Common myeloid progenitor, CD34-positive (primary cell): ENCODE measurements around the gene ILK.

Experiments
- CTCF ChIA-PET: fragments of 350-600 bp; sonication (Branson Sonifier 250); formaldehyde crosslinking; loops from one replicate; lab custom pipeline; 2021; ENCODE audit warnings: antibody characterized with exemption; lab: Charles Lee
- POLR2A ChIA-PET: fragments of 350-600 bp; sonication (Branson Sonifier 250); formaldehyde crosslinking; loops from one replicate; lab custom pipeline; 2021; ENCODE audit warnings: antibody characterized with exemption; lab: Charles Lee
- DNase-seq, 3 donors: peaks; one replicate each; pipeline versions ENCODE4 v3.0.0 to v3.0.0-alpha.2; 2013
- H3K27ac ChIP-seq, 2 experiments: 1 replicate in 1 of 2; 2 replicates in 1 of 2; pipeline ENCODE4 v1.7.0; 2013; ENCODE audit warnings: inconsistent platforms in 2 of 2, low read length in 2 of 2, mild to moderate bottlenecking in 2 of 2, low read depth in 1 of 2, moderate library complexity in 1 of 2; ENCODE audit not compliant: severe bottlenecking in 2 of 2, insufficient read depth in 1 of 2, poor library complexity in 1 of 2
- H3K27me3 ChIP-seq, 5 experiments: replicated peaks in 2 of 5; 1 replicate in 3 of 5; 2 replicates in 2 of 5; pipeline versions ENCODE4 v1.6.1 to v1.7.0; 2013; ENCODE audit warnings: low read length in 4 of 5, mild to moderate bottlenecking in 2 of 5, moderate library complexity in 2 of 5, inconsistent platforms in 1 of 5; ENCODE audit not compliant: insufficient read depth in 5 of 5, control insufficient read depth in 4 of 5
- H3K36me3 ChIP-seq, 4 experiments: 1 replicate in 2 of 4; 2 replicates in 2 of 4; pipeline versions ENCODE4 v1.6.1 to v1.7.0; 2013; ENCODE audit warnings: low read length in 3 of 4, control low read depth in 1 of 4, mild to moderate bottlenecking in 1 of 4; ENCODE audit not compliant: control insufficient read depth in 4 of 4, insufficient read depth in 4 of 4
- H3K4me1 ChIP-seq, 4 experiments: 1 replicate in 3 of 4; 2 replicates in 1 of 4; pipeline versions ENCODE4 v1.6.1 to v1.7.1; 2013; ENCODE audit warnings: low read length in 3 of 4, mild to moderate bottlenecking in 3 of 4, control low read depth in 1 of 4, inconsistent platforms in 1 of 4, moderate library complexity in 1 of 4; ENCODE audit not compliant: control insufficient read depth in 4 of 4, insufficient read depth in 4 of 4; ENCODE audit errors: control extremely low read depth in 1 of 4
- H3K4me3 ChIP-seq, 7 experiments: 1 replicate in 4 of 7; 2 replicates in 3 of 7; pipeline versions ENCODE4 v1.5.1 to v1.7.0; 2013; ENCODE audit warnings: mild to moderate bottlenecking in 7 of 7, low read length in 6 of 7, moderate library complexity in 6 of 7, inconsistent platforms in 2 of 7, low read depth in 2 of 7, control low read depth in 1 of 7; ENCODE audit not compliant: insufficient read depth in 4 of 7, control insufficient read depth in 1 of 7; ENCODE audit errors: extremely low read depth in 1 of 7
- H3K9me3 ChIP-seq, 5 experiments: 1 replicate in 4 of 5; 2 replicates in 1 of 5; pipeline versions ENCODE4 v1.6.1 to v1.7.1; 2013; ENCODE audit warnings: low read length in 4 of 5, mild to moderate bottlenecking in 2 of 5, inconsistent platforms in 1 of 5, low read depth in 1 of 5, moderate library complexity in 1 of 5; ENCODE audit not compliant: control insufficient read depth in 4 of 5, insufficient read depth in 2 of 5; ENCODE audit errors: control extremely low read depth in 1 of 5
- WGBS: methylation state at CpG from one replicate; pipeline ENCODE4 v1.1.5; 2013; ENCODE audit not compliant: insufficient coverage; 5-methylcytosine and 5-hydroxymethylcytosine counted together

The ILK gene

DNA sequence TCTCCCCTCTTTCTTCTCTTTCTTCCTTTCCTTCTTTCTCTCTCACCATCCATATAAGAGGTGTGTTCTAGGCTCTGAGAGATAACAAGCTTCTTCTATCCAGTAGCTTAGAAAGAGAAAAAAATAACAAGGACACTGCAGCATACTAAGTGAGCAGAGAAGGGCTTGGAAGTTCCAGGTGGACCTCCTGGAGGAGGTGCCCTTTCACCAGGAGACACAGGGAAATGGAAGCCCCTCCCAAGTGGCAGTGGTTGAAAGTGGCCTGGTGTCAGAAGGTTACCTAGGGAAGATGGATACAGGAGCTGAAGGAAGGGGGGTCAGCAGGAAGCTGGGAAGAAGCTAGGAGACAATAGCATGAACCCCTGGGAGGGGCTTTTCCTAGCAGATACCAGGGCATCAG, 46.5 kb downstream of the ILK start:
- Histone ChIP-seq H3K27me3 (peaks cover 0 to 6% (median 4%) of the 10 kb centered on the region in 5 experiments), H3K9me3 (no peaks in the 10 kb centered on the region), H3K27ac (no peak overlapping the region), H3K36me3 (no peaks in the 10 kb centered on the region), H3K4me3 (no peak overlapping the region), H3K4me1 (peaks cover 2 to 33% (median 25%) of the 10 kb centered on the region in 4 experiments)
- no peak for DNase-seq
- POLR2A ChIA-PET = no interaction called here
- CTCF ChIA-PET = interaction anchor here (1.0 to 2.2 kb wide), 3 partner anchors 25 to 45 kb away, joined by 3 to 8 read pairs (median 5); partner anchors contain the start of gene TPP1

DNA sequence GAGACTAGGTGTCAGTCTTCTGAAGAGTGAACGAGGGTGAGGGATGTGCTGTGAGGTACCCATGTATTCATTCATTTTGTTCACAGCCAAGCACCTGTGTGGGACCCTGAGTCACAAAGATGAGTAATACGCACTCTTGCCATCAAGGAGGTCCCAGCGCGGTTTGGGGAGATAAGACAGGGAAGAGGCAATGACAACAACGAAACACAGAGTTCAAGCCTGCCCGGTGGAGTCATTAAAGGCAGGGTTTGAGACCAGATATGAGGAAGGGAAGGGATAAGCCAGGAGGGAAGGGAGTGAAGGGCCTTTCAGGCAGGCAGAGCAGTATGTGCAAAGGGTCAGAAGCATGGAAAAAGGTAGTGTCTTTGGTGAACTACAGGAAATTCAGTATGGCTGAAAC, 47.4 kb downstream of the ILK start:
- ChIA-PET POLR2A (no interaction called here), CTCF (interaction anchor here (1.3 to 2.0 kb wide), 2 partner anchors 10 to 21 kb away, joined by 5 read pairs; no protein-coding TSS in a partner anchor)
- no peak overlapping the region for H3K27ac ChIP-seq
- H3K9me3 ChIP-seq = no peaks in the 10 kb centered on the region
- H3K36me3 ChIP-seq = no peaks in the 10 kb centered on the region
- DNase-seq = no peak
- H3K4me1 ChIP-seq = peaks cover 2 to 31% (median 27%) of the 10 kb centered on the region in 4 experiments
- WGBS = 94% methylated on average over 5 of the region's 6 CpGs
- no peak overlapping the region for H3K4me3 ChIP-seq
- H3K27me3 ChIP-seq = peaks cover 0 to 7% (median 4%) of the 10 kb centered on the region in 5 experiments

DNA sequence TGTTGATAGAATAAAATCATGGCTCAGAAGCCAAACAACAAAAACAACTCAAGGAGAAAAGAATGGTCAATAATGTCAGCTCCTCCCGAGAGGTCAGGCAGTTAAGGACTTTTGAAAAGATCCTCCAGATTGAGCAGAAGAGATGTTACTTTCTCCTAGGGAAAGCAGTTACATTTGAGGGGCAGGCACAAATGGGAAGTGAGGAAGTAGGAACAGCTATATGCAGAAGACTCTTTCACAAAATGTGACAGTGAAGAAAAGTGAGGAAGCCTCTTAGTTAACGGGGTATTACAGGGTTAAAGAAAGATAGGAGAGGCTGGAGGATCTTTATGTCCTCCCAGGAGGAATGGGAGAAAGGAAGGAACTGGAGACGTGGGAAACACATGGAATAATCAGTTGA, 48.6 kb downstream of the ILK start:
- DNase-seq = no peak
- Histone ChIP-seq H3K9me3 (no peaks in the 10 kb centered on the region), H3K27me3 (peaks cover 0 to 18% (median 8%) of the 10 kb centered on the region in 5 experiments), H3K36me3 (no peaks in the 10 kb centered on the region), H3K4me1 (peaks cover 2 to 21% (median 18%) of the 10 kb centered on the region in 4 experiments), H3K4me3 (no peak overlapping the region), H3K27ac (no peak overlapping the region)
- ChIA-PET CTCF (interaction anchor here (0.9 to 2.1 kb wide), 5 partner anchors 11 to 34 kb away, joined by 3 to 6 read pairs (median 5); no protein-coding TSS in a partner anchor), POLR2A (no interaction called here)
- 61% methylated on average over 3 of the region's 3 CpGs for WGBS

DNA sequence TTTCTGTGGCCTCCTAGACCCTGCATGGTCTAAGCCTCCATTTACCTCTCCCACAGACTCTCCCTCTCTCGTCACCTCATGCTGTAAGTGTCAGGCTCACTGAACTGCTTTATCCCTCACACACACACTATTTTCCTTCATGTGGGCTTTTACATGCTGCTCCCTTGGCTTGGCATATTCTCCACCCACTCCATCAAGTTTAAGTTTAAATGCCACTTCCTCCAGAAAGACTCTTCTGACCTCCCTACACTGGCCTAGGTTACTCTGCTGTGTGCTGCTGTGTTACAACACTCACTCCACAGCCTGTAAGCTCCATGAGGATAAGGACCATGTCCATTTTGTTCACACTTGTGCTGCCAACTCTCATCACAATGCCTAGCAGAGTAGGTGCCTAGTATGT, 49.5 kb downstream of the ILK start:
- no peaks in the 10 kb centered on the region for H3K36me3 ChIP-seq
- H3K27me3 ChIP-seq = peaks cover 0 to 19% (median 8%) of the 10 kb centered on the region in 5 experiments
- no peak overlapping the region for H3K27ac ChIP-seq
- no peak for DNase-seq
- 100% methylated on average over 1 of the region's 1 CpG for WGBS
- peaks cover 0 to 13% (median 10%) of the 10 kb centered on the region in 4 experiments for H3K4me1 ChIP-seq
- POLR2A ChIA-PET = no interaction called here
- H3K4me3 ChIP-seq = no peak overlapping the region
- no peaks in the 10 kb centered on the region for H3K9me3 ChIP-seq
- CTCF ChIA-PET = interaction anchor here (1.5 to 2.1 kb wide), 2 partner anchors 15 to 29 kb away, joined by 3 to 6 read pairs; no protein-coding TSS in a partner anchor

DNA sequence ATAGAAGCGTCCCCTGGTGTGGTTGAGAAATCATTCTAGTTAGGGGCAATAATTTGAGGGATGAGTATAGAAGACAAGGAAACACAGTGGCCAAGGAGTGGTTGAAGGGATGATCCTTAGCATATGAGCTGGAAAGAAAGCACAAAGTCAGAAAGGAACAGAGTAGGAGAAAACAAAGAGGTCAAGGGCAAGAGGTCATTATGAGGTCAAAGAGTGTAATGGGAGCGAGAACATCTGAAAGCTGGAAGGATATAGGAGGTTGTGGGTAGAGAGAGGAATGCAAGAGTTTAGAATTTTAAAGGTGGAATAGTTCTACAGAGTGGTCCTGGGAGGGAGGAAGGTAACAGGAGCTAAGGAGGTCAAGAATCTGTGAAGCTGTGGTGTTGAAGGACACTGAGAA, 50.1 kb downstream of the ILK start:
- no peak overlapping the region for H3K27ac ChIP-seq
- no peak overlapping the region for H3K4me3 ChIP-seq
- no peaks in the 10 kb centered on the region for H3K36me3 ChIP-seq
- peaks cover 0 to 19% (median 8%) of the 10 kb centered on the region in 5 experiments for H3K27me3 ChIP-seq
- no peaks in the 10 kb centered on the region for H3K9me3 ChIP-seq
- H3K4me1 ChIP-seq = peaks cover 0 to 13% (median 8%) of the 10 kb centered on the region in 4 experiments
- CTCF ChIA-PET = interaction anchor here (1.3 to 2.1 kb wide), 3 partner anchors 14 to 35 kb away, joined by 4 to 9 read pairs (median 6); partner anchors contain the start of genes MRPL17 and TPP1
- DNase-seq = no peak
- 100% methylated on average over 2 of the region's 2 CpGs for WGBS
- POLR2A ChIA-PET = no interaction called here

DNA sequence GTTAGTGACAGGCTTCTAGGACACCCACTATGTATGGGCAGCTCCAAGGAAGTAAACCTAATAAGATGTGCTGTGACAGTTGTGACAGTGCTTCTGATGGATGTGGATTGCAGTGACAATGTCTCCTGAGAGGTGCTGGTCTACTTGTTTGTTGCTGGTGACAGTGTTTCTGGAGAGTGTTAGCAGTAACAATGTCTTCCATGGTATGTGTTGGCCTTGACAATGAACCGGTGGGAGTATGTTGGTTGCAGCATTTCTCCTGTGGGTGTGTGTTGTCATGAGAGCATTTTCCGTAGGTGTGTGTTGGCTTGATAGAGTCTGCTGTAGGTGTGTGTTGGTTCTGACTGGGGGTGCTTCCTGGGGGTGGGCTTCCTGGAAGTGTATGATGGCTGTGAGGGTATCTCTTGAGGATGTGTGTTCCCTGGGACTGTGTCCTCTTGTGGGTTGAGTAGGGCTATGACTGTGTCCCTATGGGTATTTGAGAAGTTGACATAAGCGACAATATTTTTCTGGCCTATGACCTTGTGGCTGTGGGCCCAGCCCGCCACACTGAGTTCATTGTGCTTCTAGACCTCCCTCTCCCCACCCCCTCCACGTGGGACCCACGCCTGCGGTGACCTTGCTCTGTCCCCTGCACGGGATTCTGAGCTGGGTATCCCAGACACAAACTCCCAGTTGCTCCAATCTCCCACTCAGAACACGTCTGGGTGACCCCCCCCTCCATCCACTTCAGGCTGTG, 50.9 kb downstream of the ILK start:
- Histone ChIP-seq H3K4me1 (peaks cover 0 to 13% (median 8%) of the 10 kb centered on the region in 4 experiments), H3K27me3 (peaks cover 0 to 19% (median 8%) of the 10 kb centered on the region in 5 experiments)

More for the DNA sequence above, 50.9 kb downstream of the ILK start:
- ChIA-PET CTCF (interaction anchor here (1.3 to 2.1 kb wide), 3 partner anchors 13 to 36 kb away, joined by 4 to 9 read pairs (median 6); partner anchors contain the start of genes MRPL17 and TPP1), POLR2A (no interaction called here)
- H3K27ac ChIP-seq = no peak overlapping the region
- H3K9me3 ChIP-seq = no peaks in the 10 kb centered on the region
- 89% methylated on average over 8 of the region's 9 CpGs for WGBS
- no peak for DNase-seq
- no peaks in the 10 kb centered on the region for H3K36me3 ChIP-seq
- H3K4me3 ChIP-seq = peak overlapping the region in 5 of 7 experiments; percentile 39 to 83 (median 61)
